ACHN (cell line): ENCODE data around the gene SPAG4.

ENCODE experiments used
- DNase-seq: peaks from one replicate; pipeline ENCODE4 v3.0.0-alpha.2; 2015
- in situ Hi-C: cut with HindIII; loops from 2 replicates; pipeline ENCODE4 v1.10.0; 2017; ENCODE audit warnings: low sequenced_read_pairs, low pct_ligation_motif_present, low pct_unique_long_range_greater_than_20kb

Gene SPAG4

GRCh38 chr20:35615667-35616464 lies at the start of gene SPAG4:
Gene SPAG4 (plus strand): TSS chr20:35615829. CDS start chr20:35616004, 175 bp downstream.
- in situ Hi-C loops = no loop called here
- DNase-seq = peak; percentile 98

- in situ Hi-C loops = no loop called here
- peak; percentile 8 for DNase-seq
These were observed 47.0 kb upstream of the SPAG4 start for GRCh38 chr20:35568645-35569044.

GRCh38 chr20:35571555-35571954 lies 44.1 kb upstream of the SPAG4 start:
- no peak for DNase-seq
- in situ Hi-C loops = no loop called here

- no peak for DNase-seq
- in situ Hi-C loops = no loop called here
These were observed 42.8 kb upstream of the SPAG4 start for GRCh38 chr20:35572838-35573237.

GRCh38 chr20:35575958-35576357 lies 39.7 kb upstream of the SPAG4 start:
- in situ Hi-C loops = no loop called here
- no peak for DNase-seq

- DNase-seq = no peak
- in situ Hi-C loops = no loop called here
These were observed 38.8 kb upstream of the SPAG4 start for GRCh38 chr20:35576816-35577215.

GRCh38 chr20:35578469-35578868 lies 37.2 kb upstream of the SPAG4 start:
- no peak for DNase-seq
- in situ Hi-C loops = no loop called here

GRCh38 chr20:35579196-35579595 lies 36.4 kb upstream of the SPAG4 start:
- in situ Hi-C loops = no loop called here
- no peak for DNase-seq

GRCh38 chr20:35582131-35582530 lies 33.5 kb upstream of the SPAG4 start:
- DNase-seq = no peak
- in situ Hi-C loops = no loop called here

- no peak for DNase-seq
- in situ Hi-C loops = no loop called here
These were observed 32.8 kb upstream of the SPAG4 start for GRCh38 chr20:35582741-35583404.

GRCh38 chr20:35583636-35584560 lies 31.7 kb upstream of the SPAG4 start:
- DNase-seq = no peak

GRCh38 chr20:35586751-35587425 lies 28.7 kb upstream of the SPAG4 start:
- in situ Hi-C loops = no loop called here
- DNase-seq = no peak

More at GRCh38 chr20:35583636-35584560, 31.7 kb upstream of the SPAG4 start:
- in situ Hi-C loops = no loop called here

- in situ Hi-C loops = no loop called here
- no peak for DNase-seq
These were observed 28.2 kb upstream of the SPAG4 start for GRCh38 chr20:35587436-35587835.

- DNase-seq = no peak
- in situ Hi-C loops = no loop called here
These were observed 27.2 kb upstream of the SPAG4 start for GRCh38 chr20:35588397-35588796.

- in situ Hi-C loops = no loop called here
- DNase-seq = no peak
These were observed 23.2 kb upstream of the SPAG4 start for GRCh38 chr20:35592339-35592974.

- in situ Hi-C loops = no loop called here
- DNase-seq = no peak
These were observed 20.2 kb upstream of the SPAG4 start for GRCh38 chr20:35595456-35595855.

- no peak for DNase-seq
- in situ Hi-C loops = no loop called here
These were observed 19.7 kb upstream of the SPAG4 start for GRCh38 chr20:35595901-35596300.

- in situ Hi-C loops = no loop called here
- no peak for DNase-seq
These were observed 18.4 kb upstream of the SPAG4 start for GRCh38 chr20:35597186-35597585.
